Eye (tissue), 1 donor: ENCODE data around the gene C6orf52.

ENCODE experiments used
- DNase-seq: peaks from one replicate; pipeline ENCODE4 v3.0.0-alpha.2; 2015

The C6orf52 gene

DNA sequence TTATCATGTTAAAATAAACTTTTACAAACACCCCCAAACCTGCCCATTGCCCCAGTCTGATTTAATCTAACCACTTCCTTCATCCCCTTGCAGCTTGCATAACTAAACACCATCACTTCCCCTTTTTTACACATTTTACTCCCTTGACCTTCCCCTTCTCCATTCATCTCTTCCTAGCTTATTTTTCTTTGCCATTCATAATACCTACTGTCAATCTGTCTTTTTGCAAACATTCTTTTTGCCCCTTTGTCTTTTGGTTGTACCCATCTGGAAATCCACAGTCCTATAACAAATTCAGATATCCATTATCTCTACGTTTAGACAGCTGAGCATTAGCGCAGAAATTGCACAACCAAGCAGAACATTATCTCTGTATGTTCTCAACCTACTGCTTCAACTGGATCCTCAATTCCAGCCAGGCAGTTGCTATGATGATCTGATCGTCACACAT, 51.2 kb downstream of the C6orf52 start:
- DNase-seq, result no peak

DNA sequence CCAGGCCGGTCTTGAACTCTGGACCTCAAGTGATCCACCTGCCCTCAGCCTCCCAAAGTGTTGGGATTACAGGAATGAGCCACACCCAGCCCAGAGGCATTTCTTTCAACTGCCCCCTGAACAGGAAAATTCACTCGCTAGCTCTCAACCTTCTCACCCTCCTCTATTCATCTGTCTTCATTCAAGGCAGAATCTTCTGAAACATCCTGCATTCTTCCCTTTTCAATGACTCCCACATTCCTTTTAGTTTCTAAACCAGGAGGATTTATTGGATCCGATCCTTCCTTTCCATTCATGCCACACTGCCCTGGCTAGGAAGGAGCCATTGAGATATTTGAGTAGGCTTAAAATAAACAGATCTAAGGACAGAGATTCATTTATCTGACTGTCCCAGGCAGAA, 52.9 kb downstream of the C6orf52 start:
- DNase-seq, result no peak

DNA sequence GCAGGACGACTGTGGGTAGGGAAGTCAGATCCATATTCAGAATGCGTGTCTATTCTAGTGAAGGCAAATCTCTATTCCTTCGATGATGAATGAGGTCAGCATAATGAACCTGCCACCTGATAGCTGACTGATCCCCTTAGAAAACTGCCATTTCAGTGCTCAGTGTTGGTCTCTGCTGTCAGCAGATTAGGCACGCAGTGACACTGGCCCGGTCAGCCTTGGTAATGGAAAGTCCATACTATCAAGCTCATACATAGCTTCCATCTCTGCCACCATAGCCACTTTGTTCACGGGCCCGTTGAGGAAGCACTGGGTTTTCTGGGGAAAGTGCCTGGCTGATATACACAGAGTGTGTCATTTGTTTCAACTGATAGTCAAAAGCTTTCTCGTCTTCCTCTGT, 54.0 kb downstream of the C6orf52 start:
- DNase-seq, result no peak

DNA sequence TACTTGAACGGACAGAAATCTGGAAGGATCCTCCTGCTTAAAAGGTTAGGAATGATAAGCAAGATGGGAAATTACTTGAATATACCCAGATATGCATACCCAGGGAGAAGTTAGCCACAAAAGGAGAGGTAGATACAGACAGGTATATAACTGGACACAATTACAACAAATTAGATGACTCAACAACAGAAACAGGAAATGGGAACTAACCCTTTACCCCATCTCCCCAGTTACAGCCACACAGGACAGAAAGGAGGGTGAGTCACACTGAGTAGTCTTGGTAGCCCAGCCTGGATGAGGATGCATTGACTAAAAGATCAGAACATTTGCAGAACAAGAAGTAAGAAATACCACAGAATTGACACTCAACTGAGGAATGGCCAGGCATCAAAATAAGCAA, 61.2 kb downstream of the C6orf52 start:
- DNase-seq, result no peak

DNA sequence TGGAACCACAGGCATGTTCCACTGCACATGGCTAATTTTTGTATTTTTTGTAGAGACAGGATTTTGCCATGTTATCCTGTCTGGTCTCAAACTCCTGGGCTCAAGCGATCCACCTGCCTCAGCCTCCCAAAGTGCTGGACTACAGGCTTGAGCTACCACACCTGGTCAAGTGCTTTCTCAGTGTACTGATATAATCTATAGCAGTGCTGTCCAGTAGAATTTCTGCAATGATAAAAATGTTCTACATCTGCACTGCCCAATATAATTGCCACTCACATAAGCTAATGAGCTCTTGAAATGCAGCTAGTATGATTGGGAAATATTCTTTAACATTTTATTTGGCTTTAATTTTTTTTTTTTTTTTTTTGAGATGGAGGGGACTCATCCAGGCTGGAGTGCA, 64.2 kb downstream of the C6orf52 start:
- no peak for DNase-seq

DNA sequence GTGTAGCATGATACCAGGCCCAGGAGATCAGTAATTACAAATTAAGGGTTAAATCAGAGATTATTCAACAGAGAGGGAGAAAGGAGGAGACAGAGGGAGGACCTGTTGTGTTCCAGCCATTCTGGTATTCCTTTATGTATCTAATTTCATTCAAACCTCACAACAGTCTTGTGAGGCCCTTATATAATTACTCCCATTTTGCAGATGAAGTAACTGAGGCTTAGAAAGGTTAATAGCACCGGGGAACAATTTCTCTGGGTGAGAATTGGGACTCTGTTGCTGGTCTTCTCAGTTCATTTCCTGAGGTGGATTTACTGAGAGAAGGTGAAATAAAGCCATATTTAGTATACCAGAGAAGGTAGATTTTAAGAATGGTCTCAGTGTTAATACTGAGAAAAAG, 66.6 kb downstream of the C6orf52 start:
- no peak for DNase-seq

DNA sequence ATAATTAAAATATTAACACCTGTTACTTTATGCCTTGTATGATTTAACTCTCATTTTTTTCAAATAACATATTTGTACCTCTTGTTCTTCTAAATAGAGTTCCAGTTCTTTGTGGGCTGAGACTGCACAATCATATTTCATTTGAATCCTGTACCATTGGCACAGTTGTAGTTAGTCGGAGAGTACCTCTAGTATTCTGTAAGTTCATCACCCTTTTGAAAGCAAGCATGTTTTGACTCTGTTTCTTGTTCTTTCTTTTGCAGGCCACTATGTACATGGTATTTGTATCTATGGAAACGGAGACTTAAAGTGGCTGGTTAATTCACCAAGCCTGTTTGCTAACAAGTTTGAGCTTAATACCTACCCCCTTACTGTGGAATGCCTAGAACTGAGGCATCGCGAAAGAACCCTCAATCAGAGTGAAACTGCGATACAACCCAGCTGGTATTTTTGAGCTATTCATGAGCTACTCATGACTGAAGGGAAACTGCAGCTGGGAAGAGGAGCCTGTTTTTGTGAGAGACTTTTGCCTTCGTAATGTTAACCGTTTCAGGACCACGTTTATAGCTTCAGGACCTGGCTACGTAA, 68.2 kb downstream of the C6orf52 start:
- no peak for DNase-seq

DNA sequence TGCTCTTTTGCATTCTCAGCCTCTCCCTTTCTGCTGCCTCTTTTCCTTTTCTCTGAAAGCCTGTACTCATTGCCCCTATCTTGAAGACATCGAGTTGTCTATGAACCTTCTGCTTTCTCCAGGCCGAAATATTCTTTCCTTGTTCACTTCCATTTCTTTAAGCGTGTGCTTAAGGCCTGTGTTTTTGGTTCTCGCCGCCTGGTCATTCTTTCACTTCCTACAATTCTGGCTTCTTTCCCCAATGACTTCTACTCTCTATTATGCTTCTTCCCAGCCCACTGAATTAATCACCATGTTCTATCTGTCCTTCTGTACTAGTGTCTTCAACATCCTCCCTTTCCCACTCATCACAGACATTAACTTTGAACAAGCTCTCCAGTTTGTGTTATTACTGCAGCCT, 69.6 kb downstream of the C6orf52 start:
- DNase-seq, result no peak

DNA sequence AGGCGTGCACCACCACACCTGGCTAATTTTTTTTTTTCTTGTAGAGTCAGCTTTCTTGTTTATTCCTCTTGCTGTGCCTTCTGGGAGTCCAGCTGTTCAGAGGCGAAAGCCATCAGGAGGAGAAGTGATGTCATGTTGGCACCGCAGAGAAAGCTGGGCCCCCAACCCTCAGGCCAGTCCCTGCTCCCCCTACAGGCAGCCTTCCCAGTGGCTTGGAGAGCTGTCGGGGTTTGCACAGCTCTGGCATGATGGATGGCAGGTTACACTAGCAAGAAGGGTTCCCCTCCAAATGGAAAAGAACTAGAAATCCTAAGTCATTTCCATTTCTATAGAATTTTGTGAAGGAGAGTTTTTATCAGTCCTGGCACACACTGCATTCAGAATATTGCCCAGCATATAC, 72.6 kb downstream of the C6orf52 start:
- DNase-seq, result no peak
